Measurements from ENCODE around the gene LHPP.

Gene LHPP

GRCh38 chr10:124658591-124659242 lies 197.1 kb downstream of the LHPP start:
- DNase-seq (ENCODE audit: low spot score), result no peak

- no peak for DNase-seq (ENCODE audit: low spot score)
Observed at GRCh38 chr10:124659380-124659779, 197.8 kb downstream of the LHPP start.

GRCh38 chr10:124660404-124661125 lies 198.9 kb downstream of the LHPP start:
- no peak for DNase-seq (ENCODE audit: low spot score)

- no peak for DNase-seq (ENCODE audit: low spot score)
Observed at GRCh38 chr10:124661660-124662180, 200.1 kb downstream of the LHPP start.

- no peak for DNase-seq (ENCODE audit: low spot score)
Observed at GRCh38 chr10:124663228-124663627, 201.6 kb downstream of the LHPP start.
